H9 (cell line): ENCODE measurements around the gene SESN2. TPM values are rescaled to one million over a fixed set of nuclear protein-coding genes. Genes with fewer than 3 reads are reported as not detected.

Experiments
- DNase-seq: peaks from one replicate; pipeline ENCODE4 v3.0.0-alpha.2; 2017
- H2AFZ ChIP-seq: one replicate; pipeline ENCODE4 v1.6.1; 2013; ENCODE audit warnings: mild to moderate bottlenecking, low read length, control low read depth, moderate library complexity
- H2AK5ac ChIP-seq: 2 replicates; pipeline ENCODE4 v1.6.1; 2013; ENCODE audit warnings: low read length, control low read depth, mixed read lengths; ENCODE audit not compliant: insufficient read length
- H2BK120ac ChIP-seq: one replicate; pipeline ENCODE4 v1.6.1; 2013; ENCODE audit warnings: low read depth, mild to moderate bottlenecking, low read length, control low read depth, inconsistent platforms; ENCODE audit not compliant: poor library complexity, severe bottlenecking
- H2BK12ac ChIP-seq: 2 replicates; pipeline ENCODE4 v1.6.1; 2013; ENCODE audit warnings: low read length, control low read depth, mixed read lengths, low read depth; ENCODE audit not compliant: insufficient read length
- H2BK15ac ChIP-seq: 2 replicates; pipeline ENCODE4 v1.6.1; 2013; ENCODE audit warnings: low read depth, low read length, control low read depth
- H2BK20ac ChIP-seq: one replicate; pipeline ENCODE4 v1.6.1; 2013; ENCODE audit warnings: low read depth, mild to moderate bottlenecking, low read length, control low read depth, inconsistent platforms; ENCODE audit not compliant: poor library complexity, severe bottlenecking
- H2BK5ac ChIP-seq: 2 replicates; pipeline ENCODE4 v1.6.1; 2013; ENCODE audit warnings: low read length, control low read depth, mixed read lengths; ENCODE audit not compliant: insufficient read length
- H3K14ac ChIP-seq: 2 replicates; pipeline ENCODE4 v1.6.1; 2013; ENCODE audit warnings: low read length, control low read depth; ENCODE audit not compliant: insufficient read depth
- H3K18ac ChIP-seq: 2 replicates; pipeline ENCODE4 v1.6.1; 2013; ENCODE audit warnings: low read depth, mild to moderate bottlenecking, mixed read lengths, low read length, control low read depth; ENCODE audit not compliant: insufficient read length
- H3K23ac ChIP-seq: 2 replicates; pipeline ENCODE4 v1.6.1; 2013; ENCODE audit warnings: low read length, control low read depth, mixed read lengths, low read depth; ENCODE audit not compliant: insufficient read length
- H3K23me2 ChIP-seq: 2 replicates; pipeline ENCODE4 v1.6.1; 2013; ENCODE audit warnings: low read depth, mild to moderate bottlenecking, mixed read lengths, low read length, control low read depth; ENCODE audit not compliant: insufficient read length, poor library complexity, severe bottlenecking
- H3K27ac ChIP-seq: 2 replicates; pipeline ENCODE4 v1.5.1; 2013; ENCODE audit warnings: low read length, control low read depth, mixed read lengths, low read depth; ENCODE audit not compliant: insufficient read length
- H3K27me3 ChIP-seq: 2 replicates; pipeline ENCODE4 v1.6.1; 2013; ENCODE audit warnings: low read length, control low read depth, inconsistent platforms; ENCODE audit not compliant: insufficient read depth
- H3K4ac ChIP-seq: 2 replicates; pipeline ENCODE4 v1.6.1; 2013; ENCODE audit warnings: low read depth, mild to moderate bottlenecking, control low read depth, inconsistent platforms, low read length, moderate library complexity
- H3K4me1 ChIP-seq: 2 replicates; pipeline ENCODE4 v1.6.1; 2013; ENCODE audit warnings: low read length, control low read depth, inconsistent platforms; ENCODE audit not compliant: insufficient read depth
- H3K4me2 ChIP-seq: 2 replicates; pipeline ENCODE4 v1.6.1; 2013; ENCODE audit warnings: low read length, control low read depth, mixed read lengths; ENCODE audit not compliant: insufficient read length, insufficient read depth
- H3K56ac ChIP-seq: 2 replicates; pipeline ENCODE4 v1.6.1; 2013; ENCODE audit warnings: low read depth, mild to moderate bottlenecking, mixed read lengths, low read length, control low read depth; ENCODE audit not compliant: insufficient read length
- H3K79me1 ChIP-seq: 2 replicates; pipeline ENCODE4 v1.6.1; 2013; ENCODE audit warnings: low read depth, mild to moderate bottlenecking, moderate library complexity, low read length, control low read depth, inconsistent platforms; ENCODE audit not compliant: insufficient read depth, poor library complexity, severe bottlenecking
- H3K79me2 ChIP-seq: 2 replicates; pipeline ENCODE4 v1.6.1; 2013; ENCODE audit warnings: low read length, control low read depth, inconsistent platforms; ENCODE audit not compliant: insufficient read depth
- H3K9ac ChIP-seq: 2 replicates; pipeline ENCODE4 v1.6.1; 2013; ENCODE audit warnings: low read length, control low read depth, mixed read lengths; ENCODE audit not compliant: insufficient read length; ENCODE audit errors: extremely low read depth
- H3K9me3 ChIP-seq: one replicate; pipeline ENCODE4 v1.6.1; 2013; ENCODE audit warnings: low read depth, low read length, inconsistent platforms; ENCODE audit not compliant: control insufficient read depth
- H3T11ph ChIP-seq: one replicate; pipeline ENCODE4 v1.6.1; 2013; ENCODE audit warnings: mild to moderate bottlenecking, low read length, control low read depth, inconsistent platforms
- H4K20me1 ChIP-seq: one replicate; pipeline ENCODE4 v1.6.1; 2013; ENCODE audit not compliant: control insufficient read depth, insufficient read length, insufficient read depth
- H4K5ac ChIP-seq: 2 replicates; pipeline ENCODE4 v1.6.1; 2013; ENCODE audit warnings: low read depth, mild to moderate bottlenecking, mixed read lengths, low read length, control low read depth; ENCODE audit not compliant: insufficient read length
- H4K8ac ChIP-seq: replicated peaks from 2 replicates; pipeline ENCODE4 v1.6.1; 2013; ENCODE audit warnings: low read length, control low read depth, mixed read lengths, low read depth; ENCODE audit not compliant: insufficient read length
- H4K91ac ChIP-seq: 2 replicates; pipeline ENCODE4 v1.6.1; 2013; ENCODE audit warnings: low read depth, mild to moderate bottlenecking, moderate library complexity, mixed read lengths, low read length, control low read depth; ENCODE audit not compliant: insufficient read length
- H3K27ac Mint-ChIP-seq, 3 experiments: 2 replicates in 2 of 3; 3 replicates in 1 of 3; pipeline ENCODE4 v1.8.0; 2020 to 2021; ENCODE audit warnings: mixed read lengths in 3 of 3, mild to moderate bottlenecking in 1 of 3, moderate library complexity in 1 of 3
- H3K27me3 Mint-ChIP-seq: 2 replicates; pipeline ENCODE4 v1.8.0; 2021; ENCODE audit warnings: low read depth, mild to moderate bottlenecking, moderate library complexity, mixed read lengths
- H3K36me3 Mint-ChIP-seq, 3 experiments: 2 replicates in 2 of 3; 3 replicates in 1 of 3; pipeline ENCODE4 v1.8.0; 2020 to 2021; ENCODE audit warnings: low read depth in 3 of 3, mixed read lengths in 3 of 3; ENCODE audit not compliant: insufficient read depth in 1 of 3
- H3K4me1 Mint-ChIP-seq, 2 experiments: 2 replicates each; pipeline ENCODE4 v1.8.0; 2020; ENCODE audit warnings: mixed read lengths in 2 of 2
- H3K4me3 Mint-ChIP-seq, 2 experiments: 2 replicates in 1 of 2; 3 replicates in 1 of 2; pipeline ENCODE4 v1.8.0; 2020 to 2021; ENCODE audit warnings: mild to moderate bottlenecking in 2 of 2, mixed read lengths in 2 of 2, moderate library complexity in 1 of 2
- H3K9me3 Mint-ChIP-seq, 2 experiments: 2 replicates in 1 of 2; 3 replicates in 1 of 2; pipeline ENCODE4 v1.8.0; 2020; ENCODE audit warnings: mild to moderate bottlenecking in 2 of 2, mixed read lengths in 2 of 2, moderate library complexity in 1 of 2
- WGBS: extraction: QIAGEN DNeasy Blood & Tissue Kit; methylation state at CpG from one replicate; pipeline ENCODE4 v1.1.7; 2013; ENCODE audit warnings: missing lambda C conversion rate, low lambda C conversion rate, mixed read lengths; ENCODE audit not compliant: insufficient read length; ENCODE audit errors: extremely low coverage; 5-methylcytosine and 5-hydroxymethylcytosine counted together
- total RNA-seq: library from RNA; stranded (reverse); gene quantifications from 2 replicates; pipeline ENCODE4 v1.2.1, GENCODE V29; 2021
- TF ChIP-seq, protein P1 (sequence below): fragments of 200-600 bp; sonication (generic); conservative IDR thresholded peaks from 3 replicates; pipeline ENCODE4 v1.8.0; 2021; ENCODE audit warnings: antibody characterized with exemption, mild to moderate bottlenecking

SESN2 gene
- total RNA-seq, 1 experiment from 2014 or later, result 24.6 TPM

DNA sequence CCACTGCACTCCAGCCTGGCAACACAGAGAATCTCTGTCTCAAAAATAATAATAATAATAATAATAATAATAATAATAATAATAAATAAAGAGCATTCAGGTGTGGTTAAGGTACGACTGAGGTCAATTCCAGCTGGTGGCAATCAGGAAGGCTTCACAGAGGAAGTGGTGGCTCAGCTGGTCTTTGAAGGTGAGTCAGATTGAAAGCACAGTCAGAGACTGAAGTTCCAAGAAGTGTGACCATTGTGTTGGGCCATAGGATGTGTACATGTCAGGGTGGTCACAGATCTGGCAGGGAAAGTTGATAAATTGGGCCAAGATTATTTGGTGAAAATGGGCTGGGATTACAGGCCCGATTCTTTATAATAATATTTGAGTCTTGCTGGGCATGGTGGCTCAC lies 38.5 kb downstream of the SESN2 start:
- Histone ChIP-seq H3T11ph (no peak overlapping the region), H2AK5ac (no peak overlapping the region), H4K91ac (no peak overlapping the region), H3K9ac (no peak overlapping the region), H2BK15ac (no peak overlapping the region), H3K23ac (no peak overlapping the region), H4K5ac (no peak overlapping the region), H3K4me2 (no peak overlapping the region), H3K23me2 (no peaks in the 10 kb centered on the region), H2BK5ac (no peak overlapping the region), H3K56ac (no peak overlapping the region), H3K9me3 (no peaks in the 10 kb centered on the region), H4K20me1 (no peaks in the 10 kb centered on the region), H2BK20ac (no peak overlapping the region), H2AFZ (no peak overlapping the region), H3K27me3 (no peaks in the 10 kb centered on the region), H3K27ac (no peak overlapping the region), H3K79me1 (no peaks in the 10 kb centered on the region), H3K79me2 (no peaks in the 10 kb centered on the region), H2BK12ac (no peak overlapping the region), H3K4ac (no peak overlapping the region), H3K18ac (no peak overlapping the region), H4K8ac (no peak overlapping the region), H3K14ac (no peak overlapping the region), H3K4me1 (peaks cover 2% of the 10 kb centered on the region; the same call in 1 of the 2 replicates), H2BK120ac (no peak overlapping the region)
- Mint-ChIP-seq H3K4me3 (no peak overlapping the region), H3K27ac (no peak overlapping the region), H3K9me3 (peaks cover 0 to 5% of the 10 kb centered on the region in 2 experiments; a peak in 1 of 5 replicates), H3K36me3 (peaks cover 0 to 7% (median 0%) of the 10 kb centered on the region in 3 experiments; a peak in 2 of 7 replicates), H3K4me1 (peaks cover 16% of the 10 kb centered on the region in 2 experiments), H3K27me3 (no peaks in the 10 kb centered on the region)
- DNase-seq, result no peak
- TF ChIP-seq, protein P1, sequence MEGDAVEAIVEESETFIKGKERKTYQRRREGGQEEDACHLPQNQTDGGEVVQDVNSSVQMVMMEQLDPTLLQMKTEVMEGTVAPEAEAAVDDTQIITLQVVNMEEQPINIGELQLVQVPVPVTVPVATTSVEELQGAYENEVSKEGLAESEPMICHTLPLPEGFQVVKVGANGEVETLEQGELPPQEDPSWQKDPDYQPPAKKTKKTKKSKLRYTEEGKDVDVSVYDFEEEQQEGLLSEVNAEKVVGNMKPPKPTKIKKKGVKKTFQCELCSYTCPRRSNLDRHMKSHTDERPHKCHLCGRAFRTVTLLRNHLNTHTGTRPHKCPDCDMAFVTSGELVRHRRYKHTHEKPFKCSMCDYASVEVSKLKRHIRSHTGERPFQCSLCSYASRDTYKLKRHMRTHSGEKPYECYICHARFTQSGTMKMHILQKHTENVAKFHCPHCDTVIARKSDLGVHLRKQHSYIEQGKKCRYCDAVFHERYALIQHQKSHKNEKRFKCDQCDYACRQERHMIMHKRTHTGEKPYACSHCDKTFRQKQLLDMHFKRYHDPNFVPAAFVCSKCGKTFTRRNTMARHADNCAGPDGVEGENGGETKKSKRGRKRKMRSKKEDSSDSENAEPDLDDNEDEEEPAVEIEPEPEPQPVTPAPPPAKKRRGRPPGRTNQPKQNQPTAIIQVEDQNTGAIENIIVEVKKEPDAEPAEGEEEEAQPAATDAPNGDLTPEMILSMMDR, result no peak
- no CpG with 5 or more reads among the region's 2 CpGs for WGBS
